Kidney (tissue), 14 donors: ENCODE data around the gene ERGIC1. TPM values are rescaled to one million over a fixed set of nuclear protein-coding genes. Genes with fewer than 3 reads are reported as not detected.
A peak's percentile ranks its signal among the peaks of the same experiment; 100 is the strongest.
"Not testable (repeated sequence)": the region's sequence is repeated elsewhere in the genome, so short reads cannot be mapped to it uniquely, and the experiment has no call there.

Source experiments
- DNase-seq, 5 donors: peaks; one replicate each; pipeline ENCODE4 v3.0.0-alpha.2; 2013 to 2020
- FAIRE-seq: peaks from 2 replicates; lab custom pipeline; 2012; peaks lifted over from hg19 to GRCh38; lab: Jason Lieb, UNC
- H3K27ac ChIP-seq, 2 donors: one replicate each; pipeline ENCODE4 v1.7.0; 2013; ENCODE audit warnings: low read depth in 2 of 2, low read length in 2 of 2, inconsistent platforms in 1 of 2
- H3K27me3 ChIP-seq: one replicate; pipeline ENCODE4 v1.7.1; 2013; ENCODE audit warnings: low read length, inconsistent platforms; ENCODE audit not compliant: control insufficient read depth, insufficient read depth
- H3K36me3 ChIP-seq, 3 donors: one replicate each; pipeline versions ENCODE4 v1.7.0 to v1.7.1; 2013; ENCODE audit warnings: low read length in 3 of 3, control low read depth in 1 of 3, inconsistent platforms in 1 of 3; ENCODE audit not compliant: insufficient read depth in 3 of 3, control insufficient read depth in 2 of 3
- H3K4me1 ChIP-seq, 3 donors: one replicate each; pipeline versions ENCODE4 v1.7.0 to v1.7.1; 2013; ENCODE audit warnings: low read length in 3 of 3, inconsistent platforms in 1 of 3, low read depth in 1 of 3; ENCODE audit not compliant: control insufficient read depth in 2 of 3, insufficient read depth in 2 of 3
- H3K4me3 ChIP-seq, 3 donors: one replicate each; pipeline versions ENCODE4 v1.7.0 to v1.8.1; 2013; ENCODE audit warnings: low read length in 3 of 3, control low read depth in 1 of 3, inconsistent platforms in 1 of 3
- H3K9ac ChIP-seq, 3 donors: one replicate each; pipeline versions ENCODE4 v1.7.0 to v1.7.1; 2013; ENCODE audit warnings: low read length in 3 of 3, control low read depth in 1 of 3, inconsistent platforms in 1 of 3
- H3K9me3 ChIP-seq, 3 donors: one replicate each; pipeline versions ENCODE4 v1.7.0 to v1.7.1; 2013; ENCODE audit warnings: low read length in 3 of 3, control low read depth in 1 of 3, inconsistent platforms in 1 of 3; ENCODE audit not compliant: control insufficient read depth in 2 of 3, insufficient read depth in 1 of 3
- intact Hi-C: fragments of 100-400 bp; cut with DNase I; formaldehyde crosslinking; loops from one replicate; pipeline ENCODE4 v1.11.1; 2022
- polyA plus RNA-seq: library from polyadenylated mRNA; stranded (reverse); fragments of 350-450 nt; fragmentation: Illumina TruSeq; extraction: RNeasy Lipid Tissue Mini Kit (QIAGEN cat#74804); gene quantifications from one replicate; pipeline ENCODE4 v1.2.3, GENCODE V29; 2014; ENCODE audit warnings: low read depth, low replicate concordance; ENCODE audit not compliant: insufficient read depth
- total RNA-seq: library from RNA; stranded (reverse); fragmentation: NEBNext Ultra II Directional; extraction: Animal tissue kit (Norgen Biotek cat#: 25700); gene quantifications from one replicate; pipeline ENCODE4 v1.2.1, GENCODE V29; 2021
- TF ChIP-seq, protein P1 (sequence below): IDR thresholded peaks from 3 replicates; pipeline ENCODE4 v1.5.1; 2012; ENCODE audit warnings: mild to moderate bottlenecking, moderate library complexity, borderline replicate concordance; ENCODE audit not compliant: insufficient read depth; ENCODE audit errors: extremely low read depth
- donor health status: control.
- donor health status: control.
- donor health status: control.
- donor health status: control.
- donor health status: control.
- donor health status: DM: yes; HTN: yes; CAD: no.
- donor health status: Normal renal cell carcinoma (clear cell type).

Gene ERGIC1
- total and polyA plus RNA-seq, 2 donors from 2014 or later, result 88.0 to 183 TPM

DNA sequence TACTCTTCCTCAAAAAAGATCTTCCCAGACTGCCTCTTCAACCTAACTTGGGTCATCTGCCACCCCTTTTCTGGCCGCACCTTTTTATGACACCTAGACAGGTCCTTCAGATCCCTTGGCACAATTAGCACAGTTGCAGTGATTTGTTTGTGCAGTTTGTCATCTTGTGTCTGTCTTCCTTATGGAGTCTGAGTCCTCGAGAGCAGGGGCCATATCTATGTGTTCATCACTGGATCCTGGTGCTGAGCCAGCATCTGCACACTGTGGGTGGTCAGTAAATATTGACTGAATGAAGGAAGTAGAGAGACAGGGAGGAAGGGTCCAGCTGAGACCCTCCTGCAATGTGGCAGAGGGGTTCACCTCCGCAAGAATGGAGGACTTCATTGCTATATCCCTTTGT is 14.4 kb downstream of the ERGIC1 start:
- TF ChIP-seq, protein P1, sequence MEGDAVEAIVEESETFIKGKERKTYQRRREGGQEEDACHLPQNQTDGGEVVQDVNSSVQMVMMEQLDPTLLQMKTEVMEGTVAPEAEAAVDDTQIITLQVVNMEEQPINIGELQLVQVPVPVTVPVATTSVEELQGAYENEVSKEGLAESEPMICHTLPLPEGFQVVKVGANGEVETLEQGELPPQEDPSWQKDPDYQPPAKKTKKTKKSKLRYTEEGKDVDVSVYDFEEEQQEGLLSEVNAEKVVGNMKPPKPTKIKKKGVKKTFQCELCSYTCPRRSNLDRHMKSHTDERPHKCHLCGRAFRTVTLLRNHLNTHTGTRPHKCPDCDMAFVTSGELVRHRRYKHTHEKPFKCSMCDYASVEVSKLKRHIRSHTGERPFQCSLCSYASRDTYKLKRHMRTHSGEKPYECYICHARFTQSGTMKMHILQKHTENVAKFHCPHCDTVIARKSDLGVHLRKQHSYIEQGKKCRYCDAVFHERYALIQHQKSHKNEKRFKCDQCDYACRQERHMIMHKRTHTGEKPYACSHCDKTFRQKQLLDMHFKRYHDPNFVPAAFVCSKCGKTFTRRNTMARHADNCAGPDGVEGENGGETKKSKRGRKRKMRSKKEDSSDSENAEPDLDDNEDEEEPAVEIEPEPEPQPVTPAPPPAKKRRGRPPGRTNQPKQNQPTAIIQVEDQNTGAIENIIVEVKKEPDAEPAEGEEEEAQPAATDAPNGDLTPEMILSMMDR, result no peak
- H3K36me3 ChIP-seq, result no peaks in the 10 kb centered on the region
- no peaks in the 10 kb centered on the region for H3K9me3 ChIP-seq
- intact Hi-C loops, result no loop called here
- DNase-seq (no peak), FAIRE-seq (no peak)
- no peak overlapping the region for H3K27ac ChIP-seq
- H3K27me3 ChIP-seq, result no peaks in the 10 kb centered on the region
- no peak overlapping the region for H3K4me3 ChIP-seq
- H3K9ac ChIP-seq, result no peak overlapping the region
- peaks cover 0 to 41% (median 34%) of the 10 kb centered on the region in 3 donors for H3K4me1 ChIP-seq

DNA sequence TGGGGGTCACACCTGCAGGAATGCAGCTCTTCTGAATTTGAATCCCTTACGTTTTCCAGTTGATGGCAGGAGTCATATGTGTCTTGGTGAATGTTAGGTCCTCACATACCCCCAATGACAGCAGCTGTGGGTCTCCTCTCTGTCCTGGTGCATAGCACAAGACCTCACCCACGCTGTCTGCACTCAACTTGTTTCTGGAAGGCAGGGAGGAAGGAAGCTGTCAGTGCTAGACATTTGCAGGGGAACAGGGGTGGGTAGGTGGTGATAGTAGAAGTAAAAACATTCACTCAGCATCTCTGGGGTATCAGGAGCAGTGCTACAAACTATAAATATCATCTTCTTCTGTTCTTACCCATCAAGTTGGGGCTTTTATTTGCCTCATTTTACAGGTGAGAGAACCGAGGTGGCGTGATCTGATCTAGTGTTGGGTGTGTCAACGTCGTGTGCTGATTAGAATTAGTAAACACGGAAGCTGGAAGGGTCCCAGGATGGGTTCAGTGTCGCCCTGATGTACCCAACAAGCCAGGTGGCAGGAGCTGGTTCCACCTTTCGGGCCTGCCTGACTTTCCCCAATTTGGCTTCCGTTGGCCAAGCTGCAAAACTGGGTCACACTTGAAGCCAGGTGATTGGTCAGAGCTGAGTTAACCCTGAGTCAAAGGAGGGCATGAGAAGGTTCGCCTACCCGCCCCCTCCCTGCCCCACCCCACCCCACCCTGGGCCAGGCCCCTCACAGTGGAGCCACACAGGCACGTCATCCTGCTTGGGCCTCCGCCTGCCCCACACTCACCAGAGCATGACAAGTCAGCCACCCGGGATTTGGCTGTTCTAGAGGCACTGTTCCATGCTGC is 15.8 kb downstream of the ERGIC1 start:
- peak; percentile 46 to 93 (median 69) for DNase-seq

GRCh38 chr5:172850454-172850797 is 16.4 kb downstream of the ERGIC1 start:
- FAIRE-seq (no peak), DNase-seq (no peak)
- Histone ChIP-seq H3K27ac (peak overlapping the region; percentile 47 to 69), H3K27me3 (no peaks in the 10 kb centered on the region), H3K9me3 (no peaks in the 10 kb centered on the region), H3K4me3 (no peak overlapping the region), H3K36me3 (no peaks in the 10 kb centered on the region), H3K4me1 (peaks cover 0 to 50% (median 45%) of the 10 kb centered on the region in 3 donors), H3K9ac (no peak overlapping the region)
- TF ChIP-seq, protein P1, result no peak
- intact Hi-C loops, result no loop called here

More for the DNA sequence above, 15.8 kb downstream of the ERGIC1 start:
- TF ChIP-seq, protein P1, result no peak
- Histone ChIP-seq H3K9ac (peak overlapping the region in 1 of 3 donors; percentile 9), H3K27me3 (no peaks in the 10 kb centered on the region), H3K4me3 (peak overlapping the region in 1 of 3 donors; percentile 9), H3K4me1 (peaks cover 0 to 44% (median 39%) of the 10 kb centered on the region in 3 donors), H3K27ac (peak overlapping the region; percentile 77 to 87), H3K9me3 (no peaks in the 10 kb centered on the region), H3K36me3 (no peaks in the 10 kb centered on the region)
- intact Hi-C loops, result no loop called here
- FAIRE-seq, result no peak

- H3K27me3 ChIP-seq, H3K9ac ChIP-seq, intact Hi-C loops, FAIRE-seq, H3K36me3 ChIP-seq, DNase-seq, H3K4me3 ChIP-seq, H3K9me3 ChIP-seq: not testable (repeated sequence)
- peaks cover 0 to 53% (median 49%) of the 10 kb centered on the region in 3 donors for H3K4me1 ChIP-seq
- H3K27ac ChIP-seq, result peak overlapping the region in 1 of 2 donors; percentile 78
These were observed 17.2 kb downstream of the ERGIC1 start for GRCh38 chr5:172851254-172851653.
